ENCODE measurements around the gene RNH1. TPM values are rescaled to one million over a fixed set of nuclear protein-coding genes. Genes with fewer than 3 reads are reported as not detected.

The RNH1 gene
- total RNA-seq, 2 donors from 2014 or later: 88.9 to 95.3 TPM

GRCh38 chr11:454801-455565 lies 52.1 kb downstream of the RNH1 start:
- no peaks in the 10 kb centered on the region for H3K9me3 Mint-ChIP-seq
- DNase-seq: no peak
- no peak overlapping the region for H3K27ac Mint-ChIP-seq
- no peak overlapping the region for H3K4me3 Mint-ChIP-seq
- peaks cover 40% of the 10 kb centered on the region for H3K4me1 Mint-ChIP-seq (ENCODE audit: low read depth)
- ATAC-seq (replicated peaks in 1 of 2): no peak
- peaks cover 3% of the 10 kb centered on the region in 2 donors for H3K36me3 Mint-ChIP-seq (ENCODE audit: insufficient read depth in 2 of 2)
- H3K27me3 Mint-ChIP-seq (ENCODE audit: low read depth): no peaks in the 10 kb centered on the region

- Mint-ChIP-seq H3K27ac (no peak overlapping the region), H3K27me3 (ENCODE audit: low read depth) (no peaks in the 10 kb centered on the region), H3K9me3 (no peaks in the 10 kb centered on the region), H3K4me1 (ENCODE audit: low read depth) (peaks cover 48% of the 10 kb centered on the region), H3K4me3 (no peak overlapping the region), H3K36me3 (ENCODE audit: insufficient read depth in 2 of 2) (peaks cover 3% of the 10 kb centered on the region in 2 donors)
- DNase-seq (no peak), ATAC-seq (replicated peaks in 1 of 2) (no peak)
These were observed 53.0 kb downstream of the RNH1 start for GRCh38 chr11:454043-454442.

- no peak overlapping the region for H3K27ac Mint-ChIP-seq
- no peaks in the 10 kb centered on the region for H3K9me3 Mint-ChIP-seq
- H3K4me3 Mint-ChIP-seq: no peak overlapping the region
- peaks cover 3% of the 10 kb centered on the region in 2 donors for H3K36me3 Mint-ChIP-seq (ENCODE audit: insufficient read depth in 2 of 2)
- no peaks in the 10 kb centered on the region for H3K27me3 Mint-ChIP-seq (ENCODE audit: low read depth)
- DNase-seq (no peak), ATAC-seq (replicated peaks in 1 of 2) (no peak)
- peaks cover 53% of the 10 kb centered on the region for H3K4me1 Mint-ChIP-seq (ENCODE audit: low read depth)
These were observed 53.5 kb downstream of the RNH1 start for GRCh38 chr11:453564-453963.

GRCh38 chr11:452916-453527 lies 54.0 kb downstream of the RNH1 start:
- H3K9me3 Mint-ChIP-seq: no peaks in the 10 kb centered on the region
- H3K27ac Mint-ChIP-seq: no peak overlapping the region
- DNase-seq (no peak), ATAC-seq (replicated peaks in 1 of 2) (no peak)
- no peak overlapping the region for H3K4me3 Mint-ChIP-seq
- no peaks in the 10 kb centered on the region for H3K27me3 Mint-ChIP-seq (ENCODE audit: low read depth)
- H3K4me1 Mint-ChIP-seq (ENCODE audit: low read depth): peaks cover 54% of the 10 kb centered on the region
- peaks cover 3% of the 10 kb centered on the region in 2 donors for H3K36me3 Mint-ChIP-seq (ENCODE audit: insufficient read depth in 2 of 2)

- H3K4me3 Mint-ChIP-seq: no peak overlapping the region
- DNase-seq (no peak), ATAC-seq (replicated peaks in 1 of 2) (no peak)
- peaks cover 3% of the 10 kb centered on the region in 2 donors for H3K36me3 Mint-ChIP-seq (ENCODE audit: insufficient read depth in 2 of 2)
- no peaks in the 10 kb centered on the region for H3K9me3 Mint-ChIP-seq
- no peaks in the 10 kb centered on the region for H3K27me3 Mint-ChIP-seq (ENCODE audit: low read depth)
- H3K4me1 Mint-ChIP-seq (ENCODE audit: low read depth): peaks cover 47% of the 10 kb centered on the region
- no peak overlapping the region for H3K27ac Mint-ChIP-seq
These were observed 54.8 kb downstream of the RNH1 start for GRCh38 chr11:452203-452744.

- peaks cover 3% of the 10 kb centered on the region in 2 donors for H3K36me3 Mint-ChIP-seq (ENCODE audit: insufficient read depth in 2 of 2)
- peak overlapping the region; percentile 91 to 93 for H3K4me3 Mint-ChIP-seq
- peaks cover 42% of the 10 kb centered on the region for H3K4me1 Mint-ChIP-seq (ENCODE audit: low read depth)
- no peaks in the 10 kb centered on the region for H3K27me3 Mint-ChIP-seq (ENCODE audit: low read depth)
- no peak for ATAC-seq (replicated peaks in 1 of 2)
- no peak overlapping the region for H3K27ac Mint-ChIP-seq
- DNase-seq: no peak
- H3K9me3 Mint-ChIP-seq: no peaks in the 10 kb centered on the region
These were observed 55.3 kb downstream of the RNH1 start for GRCh38 chr11:451738-452137.

- Mint-ChIP-seq H3K27me3 (ENCODE audit: low read depth) (no peaks in the 10 kb centered on the region), H3K9me3 (no peaks in the 10 kb centered on the region), H3K4me3 (peak overlapping the region; percentile 91 to 93), H3K27ac (peak overlapping the region; percentile 77), H3K36me3 (ENCODE audit: insufficient read depth in 2 of 2) (peaks cover 2 to 3% of the 10 kb centered on the region in 2 donors), H3K4me1 (ENCODE audit: low read depth) (peaks cover 34% of the 10 kb centered on the region)
- DNase-seq (peak; percentile 69 to 74), ATAC-seq (replicated peaks in 1 of 2) (peak; percentile 4 to 15)
These were observed 56.1 kb downstream of the RNH1 start for GRCh38 chr11:450809-451451.

- peak within 1 kb of the TSS; percentile 77 for H3K27ac Mint-ChIP-seq
- H3K4me1 Mint-ChIP-seq (ENCODE audit: low read depth): peaks cover 29% of the 10 kb centered on the region
- no peaks in the 10 kb centered on the region for H3K9me3 Mint-ChIP-seq
- H3K36me3 Mint-ChIP-seq (ENCODE audit: insufficient read depth in 2 of 2): peaks cover 2 to 3% of the 10 kb centered on the region in 2 donors
- peak within 1 kb of the TSS; percentile 91 to 96 for H3K4me3 Mint-ChIP-seq
- DNase-seq: peak; percentile 95 to 97
- peak; percentile 85 to 86 for ATAC-seq (replicated peaks in 1 of 2)
- H3K27me3 Mint-ChIP-seq (ENCODE audit: low read depth): no peaks in the 10 kb centered on the region
These were observed 56.9 kb downstream of the RNH1 start, which contains the start of gene PTDSS2 for GRCh38 chr11:449889-450808. PTDSS2 (plus strand) TSS chr11:450279; CDS start chr11:450456, 177 bp downstream.

GRCh38 chr11:447923-448731 lies 58.9 kb downstream of the RNH1 start:
- H3K36me3 Mint-ChIP-seq (ENCODE audit: insufficient read depth in 2 of 2): peaks cover 2 to 3% of the 10 kb centered on the region in 2 donors
- no peaks in the 10 kb centered on the region for H3K27me3 Mint-ChIP-seq (ENCODE audit: low read depth)
- ATAC-seq (replicated peaks in 1 of 2) (peak; percentile 79 to 81), DNase-seq (peak; percentile 97 to 98)
- peaks cover 29% of the 10 kb centered on the region for H3K4me1 Mint-ChIP-seq (ENCODE audit: low read depth)
- no peaks in the 10 kb centered on the region for H3K9me3 Mint-ChIP-seq
- H3K4me3 Mint-ChIP-seq: peak overlapping the region; percentile 90 to 96
- peak overlapping the region; percentile 88 for H3K27ac Mint-ChIP-seq

GRCh38 chr11:446891-447290 lies 60.2 kb downstream of the RNH1 start:
- Mint-ChIP-seq H3K4me1 (ENCODE audit: low read depth) (peaks cover 26% of the 10 kb centered on the region), H3K36me3 (ENCODE audit: insufficient read depth in 2 of 2) (peaks cover 2 to 3% of the 10 kb centered on the region in 2 donors), H3K4me3 (no peak overlapping the region), H3K9me3 (no peaks in the 10 kb centered on the region), H3K27ac (no peak overlapping the region), H3K27me3 (ENCODE audit: low read depth) (no peaks in the 10 kb centered on the region)
- DNase-seq: no peak
- no peak for ATAC-seq (replicated peaks in 1 of 2)

GRCh38 chr11:445765-446588 lies 61.1 kb downstream of the RNH1 start:
- Mint-ChIP-seq H3K36me3 (ENCODE audit: insufficient read depth in 2 of 2) (peaks cover 2% of the 10 kb centered on the region in 2 donors), H3K27ac (no peak overlapping the region), H3K4me1 (ENCODE audit: low read depth) (peaks cover 21% of the 10 kb centered on the region), H3K9me3 (no peaks in the 10 kb centered on the region), H3K27me3 (ENCODE audit: low read depth) (no peaks in the 10 kb centered on the region), H3K4me3 (no peak overlapping the region)
- DNase-seq (no peak), ATAC-seq (replicated peaks in 1 of 2) (no peak)

All from activated T-cell treated with anti-CD3 and anti-CD28 coated beads, Interleukin-2, amount 50 U/mL, for 72 hours (primary cell).